KMS-11 (cell line): ENCODE results near the gene ARHGEF19.

Experiments
- H2AFZ ChIP-seq: fragments of 200-600 bp; sonication (generic); 2 replicates; pipeline ENCODE4 v1.6.1; 2016; ENCODE audit warnings: antibody characterized with exemption, mixed run types, low read depth
- H3K27ac ChIP-seq: fragments of 200-600 bp; sonication (generic); 2 replicates; pipeline ENCODE4 v1.6.1; 2016; ENCODE audit warnings: mild to moderate bottlenecking, mixed run types
- H3K27me3 ChIP-seq: fragments of 200-600 bp; sonication (generic); 2 replicates; pipeline ENCODE4 v1.6.1; 2017; ENCODE audit warnings: mild to moderate bottlenecking, low read depth, mixed run types, moderate library complexity; ENCODE audit not compliant: insufficient read depth
- H3K36me3 ChIP-seq: fragments of 200-600 bp; sonication (generic); 2 replicates; pipeline ENCODE4 v1.6.1; 2017; ENCODE audit warnings: mild to moderate bottlenecking, mixed run types; ENCODE audit not compliant: insufficient read depth
- H3K4me1 ChIP-seq: fragments of 200-600 bp; sonication (generic); 2 replicates; pipeline ENCODE4 v1.6.1; 2016; ENCODE audit warnings: mild to moderate bottlenecking, low read depth, mixed run types; ENCODE audit not compliant: poor library complexity, severe bottlenecking
- H3K4me2 ChIP-seq: fragments of 200-600 bp; sonication (generic); 2 replicates; pipeline ENCODE4 v1.7.0; 2016; ENCODE audit warnings: mild to moderate bottlenecking, mixed run types
- H3K4me3 ChIP-seq: fragments of 200-600 bp; sonication (generic); IDR thresholded peaks from 2 replicates; pipeline ENCODE4 v1.6.1; 2017; ENCODE audit warnings: low read depth, low read length, mixed read lengths; ENCODE audit not compliant: insufficient read depth
- H3K79me2 ChIP-seq: fragments of 200-600 bp; sonication (generic); 2 replicates; pipeline ENCODE4 v1.6.1; 2016; ENCODE audit warnings: low read depth, mixed run types; ENCODE audit not compliant: insufficient read depth
- H3K9ac ChIP-seq: fragments of 200-600 bp; sonication (generic); 2 replicates; pipeline ENCODE4 v1.6.1; 2016; ENCODE audit warnings: mild to moderate bottlenecking, mixed run types
- H4K20me1 ChIP-seq: fragments of 200-600 bp; sonication (generic); 2 replicates; pipeline ENCODE4 v1.6.1; 2016; ENCODE audit warnings: mild to moderate bottlenecking, mixed run types; ENCODE audit not compliant: insufficient read depth
- TF ChIP-seq, protein P1 (sequence below): fragments of 200-600 bp; sonication (generic); conservative IDR thresholded peaks from 2 replicates; pipeline ENCODE4 v1.6.1; 2017; ENCODE audit warnings: low read depth, mild to moderate bottlenecking, antibody characterized with exemption, low read length, moderate library complexity, mixed read lengths

Gene ARHGEF19

DNA sequence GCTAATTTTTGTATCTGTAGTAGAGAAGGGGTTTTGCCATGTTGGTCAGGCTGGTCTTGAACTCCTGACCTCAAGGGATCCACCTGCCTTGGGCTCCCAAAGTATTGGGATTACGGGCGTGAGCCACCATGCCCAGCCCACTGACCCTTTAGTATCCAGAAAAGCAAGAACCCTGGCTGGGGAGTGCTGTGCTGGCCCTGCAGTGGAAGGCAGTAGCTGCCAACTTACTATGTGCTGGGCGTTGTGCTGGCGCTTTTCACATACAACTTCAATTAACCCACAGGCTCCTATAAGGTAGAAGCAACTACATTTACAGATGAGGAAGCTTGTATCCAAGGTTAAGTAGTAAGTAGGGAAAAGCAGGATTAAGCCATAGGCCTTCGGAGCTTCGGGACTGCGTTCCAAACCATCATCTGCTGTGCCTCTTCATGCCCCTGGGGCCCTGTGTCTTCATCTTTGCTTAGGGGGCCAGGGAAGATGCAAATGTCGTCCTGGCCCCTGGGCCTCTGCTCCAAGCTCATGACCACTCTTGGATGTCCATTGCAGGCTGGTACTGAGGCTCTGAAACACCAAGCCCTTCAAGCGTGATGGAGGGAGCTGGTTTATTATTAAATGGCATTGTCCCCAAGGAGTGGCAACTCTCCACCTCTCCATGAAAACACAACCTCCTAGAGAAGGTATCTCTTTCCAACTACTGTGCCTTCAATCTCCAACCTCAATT is 33.2 kb upstream of the ARHGEF19 start:
- Histone ChIP-seq H3K4me3 (no peak overlapping the region), H3K27ac (no peak overlapping the region), H3K9ac (no peak overlapping the region), H3K4me1 (peaks cover 42% of the 10 kb centered on the region), H2AFZ (no peak overlapping the region), H3K36me3 (no peaks in the 10 kb centered on the region), H3K27me3 (no peaks in the 10 kb centered on the region), H3K79me2 (no peaks in the 10 kb centered on the region), H3K4me2 (no peak overlapping the region), H4K20me1 (no peaks in the 10 kb centered on the region)
- TF ChIP-seq, protein P1, sequence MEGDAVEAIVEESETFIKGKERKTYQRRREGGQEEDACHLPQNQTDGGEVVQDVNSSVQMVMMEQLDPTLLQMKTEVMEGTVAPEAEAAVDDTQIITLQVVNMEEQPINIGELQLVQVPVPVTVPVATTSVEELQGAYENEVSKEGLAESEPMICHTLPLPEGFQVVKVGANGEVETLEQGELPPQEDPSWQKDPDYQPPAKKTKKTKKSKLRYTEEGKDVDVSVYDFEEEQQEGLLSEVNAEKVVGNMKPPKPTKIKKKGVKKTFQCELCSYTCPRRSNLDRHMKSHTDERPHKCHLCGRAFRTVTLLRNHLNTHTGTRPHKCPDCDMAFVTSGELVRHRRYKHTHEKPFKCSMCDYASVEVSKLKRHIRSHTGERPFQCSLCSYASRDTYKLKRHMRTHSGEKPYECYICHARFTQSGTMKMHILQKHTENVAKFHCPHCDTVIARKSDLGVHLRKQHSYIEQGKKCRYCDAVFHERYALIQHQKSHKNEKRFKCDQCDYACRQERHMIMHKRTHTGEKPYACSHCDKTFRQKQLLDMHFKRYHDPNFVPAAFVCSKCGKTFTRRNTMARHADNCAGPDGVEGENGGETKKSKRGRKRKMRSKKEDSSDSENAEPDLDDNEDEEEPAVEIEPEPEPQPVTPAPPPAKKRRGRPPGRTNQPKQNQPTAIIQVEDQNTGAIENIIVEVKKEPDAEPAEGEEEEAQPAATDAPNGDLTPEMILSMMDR, result no peak

DNA sequence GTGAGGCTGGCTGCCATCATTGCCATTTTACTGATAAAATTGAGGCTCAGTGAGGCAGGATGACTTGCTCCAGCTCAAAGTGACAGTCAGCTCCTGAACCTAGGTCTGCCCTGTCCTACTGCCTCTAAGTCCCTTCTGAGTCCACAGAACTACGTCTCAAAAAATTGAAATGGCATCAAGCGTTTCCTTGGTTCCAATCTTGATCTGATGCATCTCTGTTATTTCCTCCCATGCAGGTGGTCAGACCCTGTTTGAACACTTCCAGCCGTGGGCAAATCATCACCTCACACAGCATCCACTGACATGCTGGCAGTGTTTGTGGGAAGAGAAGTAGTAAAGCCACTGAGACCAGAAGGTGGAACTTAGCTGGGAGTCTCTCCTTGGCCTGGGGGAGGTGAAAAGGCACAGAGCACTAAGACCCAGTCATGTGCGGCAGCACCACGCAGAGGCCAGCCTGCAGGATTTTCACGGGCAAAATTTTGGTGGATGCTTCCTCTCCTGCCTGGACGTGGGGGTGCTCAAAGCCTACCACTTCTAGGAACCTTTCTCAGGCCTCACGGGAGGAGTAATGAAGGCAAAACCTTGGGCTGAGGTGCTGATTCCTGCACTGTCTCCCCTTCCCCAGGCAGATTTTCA is 32.3 kb upstream of the ARHGEF19 start:
- TF ChIP-seq, protein P1, result peak; percentile 50
- H3K79me2 ChIP-seq, result no peaks in the 10 kb centered on the region
- H3K27ac ChIP-seq, result no peak overlapping the region
- peaks cover 33% of the 10 kb centered on the region for H3K4me1 ChIP-seq
- H3K4me2 ChIP-seq, result no peak overlapping the region
- no peaks in the 10 kb centered on the region for H3K36me3 ChIP-seq
- H4K20me1 ChIP-seq, result no peaks in the 10 kb centered on the region
- no peak overlapping the region for H3K4me3 ChIP-seq
- H2AFZ ChIP-seq, result no peak overlapping the region
- H3K9ac ChIP-seq, result no peak overlapping the region
- H3K27me3 ChIP-seq, result no peaks in the 10 kb centered on the region

- Histone ChIP-seq H3K4me1 (peaks cover 26% of the 10 kb centered on the region), H3K9ac (no peak overlapping the region), H3K36me3 (no peaks in the 10 kb centered on the region), H3K27ac (no peak overlapping the region), H4K20me1 (no peaks in the 10 kb centered on the region), H2AFZ (no peak overlapping the region), H3K27me3 (no peaks in the 10 kb centered on the region), H3K4me3 (no peak overlapping the region), H3K79me2 (no peaks in the 10 kb centered on the region), H3K4me2 (no peak overlapping the region)
- TF ChIP-seq, protein P1, result peak; percentile 90
These were observed 31.6 kb upstream of the ARHGEF19 start for GRCh38 chr1:16243936-16244649.

- TF ChIP-seq, protein P1, result no peak
These were observed 30.8 kb upstream of the ARHGEF19 start for GRCh38 chr1:16243215-16243610.

More at GRCh38 chr1:16243215-16243610, 30.8 kb upstream of the ARHGEF19 start:
- Histone ChIP-seq H3K79me2 (no peaks in the 10 kb centered on the region), H2AFZ (no peak overlapping the region), H3K9ac (no peak overlapping the region), H3K4me3 (no peak overlapping the region), H3K4me1 (peaks cover 17% of the 10 kb centered on the region), H3K27ac (no peak overlapping the region), H3K4me2 (no peak overlapping the region), H4K20me1 (no peaks in the 10 kb centered on the region), H3K36me3 (no peaks in the 10 kb centered on the region), H3K27me3 (no peaks in the 10 kb centered on the region)
